SK-N-SH (cell line): ENCODE results near the gene UBE2A. TPM values are rescaled to one million over a fixed set of nuclear protein-coding genes. Genes with fewer than 3 reads are reported as not detected.

ENCODE experiments used
- CTCF ChIA-PET: fragments of 300-600, 350-600 bp; formaldehyde crosslinking; extraction: SDS; loops from one replicate; lab custom pipeline; 2021; lab: Yijun Ruan, JAX
- POLR2A ChIA-PET: fragments of 350-600 bp; sonication (Branson Sonifier 250); formaldehyde crosslinking; extraction: SDS; loops from one replicate; lab custom pipeline; 2020; ENCODE audit warnings: antibody characterized with exemption, inconsistent platforms; lab: Yijun Ruan, JAX
- DNase-seq: peaks from one replicate; pipeline ENCODE4 v3.0.0; 2012
- H2AFZ ChIP-seq: fragments of 200-600 bp; sonication (generic); 2 replicates; pipeline ENCODE4 v1.8.1; 2016; ENCODE audit warnings: antibody characterized with exemption, mild to moderate bottlenecking, low read depth
- H3F3A ChIP-seq: fragments of 200-600 bp; sonication (generic); replicated peaks from 2 replicates; pipeline ENCODE3; 2016; ENCODE audit warnings: antibody characterized with exemption, mild to moderate bottlenecking; ENCODE audit not compliant: insufficient read depth
- H3K27ac ChIP-seq, 2 experiments: fragments of 200-500 bp in 1 of 2; fragments of 200-600 bp in 1 of 2; sonication (Bioruptor generic) in 1 of 2; sonication (generic), shearing (Covaris generic) in 1 of 2; 2 replicates each; pipeline versions ENCODE4 v1.5.1 to v1.6.1; 2014 to 2016; ENCODE audit warnings: low read depth in 2 of 2, inconsistent platforms in 1 of 2, low read length in 1 of 2, mild to moderate bottlenecking in 1 of 2, mixed read lengths in 1 of 2
- H3K27me3 ChIP-seq: fragments of 200-600 bp; sonication (generic), shearing (Covaris generic); 2 replicates; pipeline ENCODE4 v1.6.1; 2016; ENCODE audit warnings: mixed run types; ENCODE audit not compliant: insufficient read depth
- H3K36me3 ChIP-seq, 2 experiments: fragments of 200-500 bp in 1 of 2; fragments of 200-600 bp in 1 of 2; sonication (Bioruptor generic) in 1 of 2; sonication (generic) in 1 of 2; replicated peaks in 1 of 2; 2 replicates each; pipeline versions ENCODE3 to v1.5.1; 2014 to 2016; ENCODE audit warnings: low read length in 1 of 2, mild to moderate bottlenecking in 1 of 2; ENCODE audit not compliant: insufficient read depth in 2 of 2, control insufficient read depth in 1 of 2
- H3K4me1 ChIP-seq, 2 experiments: fragments of 200-500 bp in 1 of 2; fragments of 200-600 bp in 1 of 2; sonication (Bioruptor generic) in 1 of 2; sonication (generic), shearing (Covaris generic) in 1 of 2; 2 replicates each; pipeline versions ENCODE4 v1.5.1 to v1.6.1; 2014 to 2016; ENCODE audit warnings: low read depth in 1 of 2, low read length in 1 of 2, mixed run types in 1 of 2; ENCODE audit not compliant: insufficient read depth in 2 of 2, control insufficient read depth in 1 of 2
- H3K4me2 ChIP-seq: fragments of 200-600 bp; sonication (generic), shearing (Covaris generic); 2 replicates; pipeline ENCODE4 v1.6.1; 2017; ENCODE audit warnings: mixed run types
- H3K4me3 ChIP-seq, 2 experiments: fragments of 200-500 bp in 1 of 2; fragments of 200-600 bp in 1 of 2; sonication (Bioruptor generic) in 1 of 2; sonication (generic), shearing (Covaris generic) in 1 of 2; 2 replicates each; pipeline versions ENCODE4 v1.5.1 to v1.8.1; 2014 to 2016; ENCODE audit warnings: low read depth in 2 of 2, inconsistent platforms in 1 of 2, low read length in 1 of 2, mild to moderate bottlenecking in 1 of 2, mixed read lengths in 1 of 2, moderate library complexity in 1 of 2
- H3K79me2 ChIP-seq: fragments of 200-600 bp; sonication (generic); 2 replicates; pipeline ENCODE4 v1.8.1; 2017; ENCODE audit warnings: mild to moderate bottlenecking; ENCODE audit not compliant: insufficient read depth
- H3K9ac ChIP-seq: fragments of 200-600 bp; sonication (generic); 2 replicates; pipeline ENCODE4 v1.6.1; 2017; ENCODE audit warnings: mixed run types
- H3K9me2 ChIP-seq: fragments of 200-600 bp; sonication (generic); 2 replicates; pipeline ENCODE4 v1.6.1; 2017; ENCODE audit warnings: mixed run types
- H3K9me3 ChIP-seq: fragments of 200-600 bp; sonication (generic); 2 replicates; pipeline ENCODE4 v1.6.1; 2017; ENCODE audit warnings: mixed run types, mild to moderate bottlenecking, moderate library complexity
- H4K20me1 ChIP-seq: fragments of 200-600 bp; sonication (generic); 2 replicates; pipeline ENCODE4 v1.6.1; 2017; ENCODE audit warnings: mild to moderate bottlenecking, mixed run types; ENCODE audit not compliant: insufficient read depth
- CHD2 ChIP-seq: fragments of 150-350 bp; IDR thresholded peaks from 2 replicates; pipeline ENCODE4 v1.6.1; 2018; ENCODE audit warnings: low read length; ENCODE audit not compliant: partially characterized antibody
- EZH2phosphoT487 ChIP-seq: fragments of 200-600 bp; sonication (generic); IDR thresholded peaks from 2 replicates; pipeline ENCODE4 v1.6.1; 2017; ENCODE audit warnings: low read depth, mixed run types, mild to moderate bottlenecking, antibody characterized with exemption, moderate library complexity, borderline replicate concordance
- FOXM1 ChIP-seq: IDR thresholded peaks from 2 replicates; pipeline ENCODE4 v1.4.0; 2012; ENCODE audit warnings: low read depth, mild to moderate bottlenecking
- GABPA ChIP-seq: IDR thresholded peaks from 2 replicates; pipeline ENCODE4 v1.4.0; 2012; ENCODE audit warnings: low read depth, mild to moderate bottlenecking
- MXI1 ChIP-seq: IDR thresholded peaks from 2 replicates; pipeline ENCODE4 v1.6.1; 2012; ENCODE audit warnings: mild to moderate bottlenecking, low read depth, low read length, improper control_type of control experiment
- NRF1 ChIP-seq: IDR thresholded peaks from 2 replicates; pipeline ENCODE4 v1.6.1; 2012; ENCODE audit warnings: low read depth, mild to moderate bottlenecking, low read length
- POLR2AphosphoS5 ChIP-seq: IDR thresholded peaks from 2 replicates; pipeline ENCODE4 v1.6.1; 2012; ENCODE audit warnings: low read depth, low read length
- RFX5 ChIP-seq: IDR thresholded peaks from 2 replicates; pipeline ENCODE4 v1.6.1; 2012; ENCODE audit warnings: mild to moderate bottlenecking, improper control_type of control experiment, low read length
- TAF1 ChIP-seq: IDR thresholded peaks from 2 replicates; pipeline ENCODE4 v1.6.1; 2012; ENCODE audit warnings: low read depth, mild to moderate bottlenecking, low read length, moderate library complexity, borderline replicate concordance
- TCF12 ChIP-seq: IDR thresholded peaks from 2 replicates; pipeline ENCODE4 v1.4.0; 2012
- YY1 ChIP-seq: IDR thresholded peaks from 2 replicates; pipeline ENCODE4 v1.4.0; 2012; ENCODE audit warnings: low read depth, mild to moderate bottlenecking
- WGBS: methylation state at CpG from one replicate; pipeline ENCODE4 v1.1.6; 2017; ENCODE audit warnings: low lambda C conversion rate; 5-methylcytosine and 5-hydroxymethylcytosine counted together
- polyA plus RNA-seq, 3 experiments: library from polyadenylated mRNA; depleted of rRNA; stranded (reverse); fragments of >200 nt; gene quantifications; 2 replicates each; pipeline ENCODE4 v1.2.3, GENCODE V29; 2012
- TF ChIP-seq, protein P1 (sequence below): fragments of 150-350 bp; IDR thresholded peaks from 2 replicates; pipeline ENCODE4 v1.6.1; 2017; ENCODE audit warnings: antibody characterized with exemption, low read length, low read depth, borderline replicate concordance
- TF ChIP-seq, protein P2 (sequence below): IDR thresholded peaks from 2 replicates; pipeline ENCODE4 v1.4.0; 2012; ENCODE audit warnings: low read depth
- TF ChIP-seq, protein P3 (sequence below): IDR thresholded peaks from 2 replicates; pipeline ENCODE4 v1.4.0; 2012; ENCODE audit warnings: low read depth, borderline replicate concordance

The UBE2A gene
- polyA plus RNA-seq, 1 of the 3 experiments (the other 2 are of a cell fraction), result 38.4 TPM

DNA sequence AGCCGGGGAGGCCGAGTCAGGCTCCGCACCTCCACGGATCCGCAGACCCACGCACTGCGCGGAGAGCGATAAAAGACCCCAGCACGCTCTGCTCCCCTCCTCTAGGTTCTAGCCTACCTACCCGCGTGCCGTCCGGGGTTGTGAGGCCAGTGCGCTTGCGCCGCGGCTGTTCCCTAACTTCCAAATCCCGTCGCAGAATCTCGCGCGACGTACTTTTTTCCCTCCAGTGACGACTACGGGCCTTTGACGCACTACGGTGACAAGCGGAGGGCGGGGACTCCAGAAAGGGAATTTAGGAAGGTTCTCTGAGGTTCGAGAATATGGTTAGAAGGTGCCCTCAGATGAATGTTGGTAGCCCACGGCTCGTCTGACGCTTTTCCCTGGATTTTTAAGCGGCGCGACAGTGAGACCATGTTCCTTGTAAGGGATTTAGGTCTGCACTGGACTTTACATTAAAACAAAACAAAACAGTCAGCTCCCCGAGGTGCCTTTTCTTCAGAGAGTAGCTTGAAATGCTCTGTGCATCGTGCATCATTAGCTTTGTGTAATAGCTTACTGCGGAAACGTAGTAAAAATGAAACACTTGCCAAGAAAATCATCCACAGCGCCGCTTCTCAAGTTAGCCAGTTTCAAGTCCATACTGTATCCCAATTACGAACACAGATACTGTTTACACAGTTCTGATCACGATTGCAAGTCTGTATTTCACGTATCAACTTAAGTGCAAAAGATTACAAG, 32.1 kb downstream of the UBE2A start, which contains the start of gene NKRF:
Gene NKRF (minus strand): TSS at position 145 of the 738 bp plus-strand sequence.
- CTCF ChIA-PET, result interaction anchor here (0.6 to 2.3 kb wide), 5 partner anchors 20 to 845 kb away, joined by 3 to 10 read pairs (median 3); no protein-coding TSS in a partner anchor
- Histone ChIP-seq H3F3A (no peaks in the 10 kb centered on the region), H2AFZ (peak within 1 kb of the TSS; percentile 88), H3K4me1 (no peaks in the 10 kb centered on the region; a peak in 1 of 4 replicates), H3K9ac (peak within 1 kb of the TSS; percentile 71; the same call in 1 of the 2 replicates), H3K4me2 (peak within 1 kb of the TSS; percentile 66), H3K36me3 (no peaks in the 10 kb centered on the region), H3K27me3 (peaks cover 10% of the 10 kb centered on the region; the same call in 1 of the 2 replicates), H3K79me2 (peaks cover 38% of the 10 kb centered on the region), H4K20me1 (0 out of 2 replicates have a peak, but pooled peaks cover 6% of the 10 kb centered on the region)
- POLR2A ChIA-PET, result interaction anchor here (0.8 kb wide), 1 partner anchor 41 kb away, joined by 3 read pairs; no protein-coding TSS in a partner anchor
- 13% methylated on average over 29 of the region's 46 CpGs for WGBS
- TF ChIP-seq, protein P1, sequence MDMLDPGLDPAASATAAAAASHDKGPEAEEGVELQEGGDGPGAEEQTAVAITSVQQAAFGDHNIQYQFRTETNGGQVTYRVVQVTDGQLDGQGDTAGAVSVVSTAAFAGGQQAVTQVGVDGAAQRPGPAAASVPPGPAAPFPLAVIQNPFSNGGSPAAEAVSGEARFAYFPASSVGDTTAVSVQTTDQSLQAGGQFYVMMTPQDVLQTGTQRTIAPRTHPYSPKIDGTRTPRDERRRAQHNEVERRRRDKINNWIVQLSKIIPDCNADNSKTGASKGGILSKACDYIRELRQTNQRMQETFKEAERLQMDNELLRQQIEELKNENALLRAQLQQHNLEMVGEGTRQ, result no peak
- TF ChIP-seq POLR2AphosphoS5, result peak; percentile 66
- TF ChIP-seq TCF12, result no peak
- TF ChIP-seq, protein P2, sequence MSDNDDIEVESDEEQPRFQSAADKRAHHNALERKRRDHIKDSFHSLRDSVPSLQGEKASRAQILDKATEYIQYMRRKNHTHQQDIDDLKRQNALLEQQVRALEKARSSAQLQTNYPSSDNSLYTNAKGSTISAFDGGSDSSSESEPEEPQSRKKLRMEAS, result peak; percentile 41; the same call in 1 of the 2 replicates
- peak; percentile 66; the same call in 1 of the 2 replicates for TF ChIP-seq TAF1
- TF ChIP-seq GABPA, result no peak
- TF ChIP-seq, protein P3, sequence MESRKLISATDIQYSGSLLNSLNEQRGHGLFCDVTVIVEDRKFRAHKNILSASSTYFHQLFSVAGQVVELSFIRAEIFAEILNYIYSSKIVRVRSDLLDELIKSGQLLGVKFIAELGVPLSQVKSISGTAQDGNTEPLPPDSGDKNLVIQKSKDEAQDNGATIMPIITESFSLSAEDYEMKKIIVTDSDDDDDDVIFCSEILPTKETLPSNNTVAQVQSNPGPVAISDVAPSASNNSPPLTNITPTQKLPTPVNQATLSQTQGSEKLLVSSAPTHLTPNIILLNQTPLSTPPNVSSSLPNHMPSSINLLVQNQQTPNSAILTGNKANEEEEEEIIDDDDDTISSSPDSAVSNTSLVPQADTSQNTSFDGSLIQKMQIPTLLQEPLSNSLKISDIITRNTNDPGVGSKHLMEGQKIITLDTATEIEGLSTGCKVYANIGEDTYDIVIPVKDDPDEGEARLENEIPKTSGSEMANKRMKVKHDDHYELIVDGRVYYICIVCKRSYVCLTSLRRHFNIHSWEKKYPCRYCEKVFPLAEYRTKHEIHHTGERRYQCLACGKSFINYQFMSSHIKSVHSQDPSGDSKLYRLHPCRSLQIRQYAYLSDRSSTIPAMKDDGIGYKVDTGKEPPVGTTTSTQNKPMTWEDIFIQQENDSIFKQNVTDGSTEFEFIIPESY, result peak; percentile 95
- TF ChIP-seq MXI1, result 0 out of 2 replicates have a peak, but pooled peaks have one; percentile 12
- peak; percentile 99 for TF ChIP-seq CHD2
- peak; percentile 77 for TF ChIP-seq NRF1
- no peak for TF ChIP-seq YY1
- TF ChIP-seq, all 33 proteins: peak for 7
- Histone ChIP-seq H3K27ac (peak within 1 kb of the TSS; percentile 61 to 86; a peak in 3 of 4 replicates), H3K9me2 (no peaks in the 10 kb centered on the region), H3K9me3 (no peaks in the 10 kb centered on the region), H3K4me3 (peak within 1 kb of the TSS; percentile 65 to 70)
- DNase-seq, result peak; percentile 85

DNA sequence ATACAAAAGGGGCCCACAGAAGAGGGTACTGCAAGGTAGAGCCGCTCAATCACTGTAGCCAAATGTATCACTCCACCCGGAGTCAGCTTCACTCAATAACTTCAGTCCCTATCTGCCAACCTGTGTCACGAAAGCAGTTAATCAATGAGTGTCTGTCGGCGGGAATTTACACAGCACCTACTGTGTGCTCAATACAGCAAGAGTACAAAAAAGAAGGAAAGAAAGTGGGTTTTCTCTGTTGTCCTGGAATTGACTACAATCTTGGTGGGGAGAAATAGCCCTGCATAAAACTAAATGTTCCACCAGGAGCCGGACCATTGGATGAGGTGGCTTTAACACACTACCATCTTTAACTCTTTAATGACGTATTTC, 32.6 kb downstream of the UBE2A start:
- POLR2A ChIA-PET, result interaction anchor here (0.8 kb wide), 1 partner anchor 41 kb away, joined by 3 read pairs; no protein-coding TSS in a partner anchor
- Histone ChIP-seq H3K4me2 (peak overlapping the region; percentile 66), H3K9me2 (no peaks in the 10 kb centered on the region), H3K36me3 (no peaks in the 10 kb centered on the region), H3K27ac (peak overlapping the region; percentile 61 to 62; a peak in 3 of 4 replicates), H3K9me3 (no peaks in the 10 kb centered on the region), H3F3A (no peaks in the 10 kb centered on the region), H3K27me3 (peaks cover 10% of the 10 kb centered on the region; the same call in 1 of the 2 replicates), H3K4me1 (no peaks in the 10 kb centered on the region; a peak in 1 of 4 replicates), H3K4me3 (no peak overlapping the region), H3K79me2 (peaks cover 32% of the 10 kb centered on the region), H2AFZ (peak overlapping the region; percentile 88), H3K9ac (no peak overlapping the region), H4K20me1 (0 out of 2 replicates have a peak, but pooled peaks cover 6% of the 10 kb centered on the region)
- 38% methylated on average over 7 of the region's 7 CpGs for WGBS
- CTCF ChIA-PET, result interaction anchor here (0.6 to 0.7 kb wide), 2 partner anchors 152 to 845 kb away, joined by 3 read pairs; no protein-coding TSS in a partner anchor
- no peak for DNase-seq
- TF ChIP-seq CHD2 (no peak), RFX5 (no peak), TAF1 (no peak), EZH2phosphoT487 (no peak), FOXM1 (no peak)
- TF ChIP-seq, all 33 proteins: peak for 0
